NCI-H2081 treated with DMSO at 0.1 percent for 48 hours (cell line): ENCODE results near the gene PRR5.
"Not testable (repeated sequence)": the region's sequence is repeated elsewhere in the genome, so short reads cannot be mapped to it uniquely, and the experiment has no call there.

ENCODE experiments used
- DNase-seq: peaks from one replicate; lab custom pipeline; 2025; lab: John Stamatoyannopoulos, UW

Gene PRR5

GRCh38 chr22:44735518-44736428 is 33.8 kb downstream of the PRR5 start:
- no peak for DNase-seq

DNA sequence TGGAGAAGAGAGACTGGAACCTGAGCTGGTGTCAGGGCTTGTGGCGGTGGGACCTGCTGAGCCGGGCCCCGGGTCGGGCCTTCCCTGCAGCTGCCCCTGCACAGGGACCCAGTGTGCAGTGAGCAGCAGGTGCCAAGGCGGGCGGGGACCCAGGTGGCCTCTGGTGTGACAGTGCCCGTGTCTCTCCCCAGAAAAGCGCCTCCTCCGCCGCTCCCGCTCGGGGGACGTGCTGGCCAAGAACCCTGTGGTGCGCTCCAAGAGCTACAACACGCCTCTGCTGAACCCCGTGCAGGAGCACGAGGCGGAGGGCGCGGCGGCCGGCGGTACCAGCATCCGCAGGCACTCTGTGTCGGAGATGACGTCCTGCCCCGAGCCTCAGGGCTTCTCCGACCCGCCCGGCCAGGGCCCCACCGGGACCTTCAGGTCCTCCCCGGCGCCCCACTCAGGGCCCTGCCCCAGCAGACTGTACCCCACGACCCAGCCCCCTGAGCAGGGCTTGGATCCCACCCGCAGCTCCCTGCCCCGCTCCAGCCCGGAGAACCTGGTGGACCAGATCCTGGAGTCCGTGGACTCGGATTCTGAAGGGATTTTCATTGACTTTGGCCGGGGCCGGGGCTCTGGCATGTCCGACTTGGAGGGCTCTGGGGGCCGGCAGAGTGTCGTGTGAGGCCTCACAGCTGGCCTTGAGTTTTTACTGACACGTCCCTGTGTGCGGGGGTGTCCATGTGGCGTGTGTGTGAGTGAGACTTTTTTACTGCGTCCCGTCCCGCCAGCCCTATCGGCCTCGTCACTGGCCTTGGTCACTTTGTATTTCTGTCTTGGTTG is 34.8 kb downstream of the PRR5 start:
- DNase-seq = no peak

- DNase-seq = no peak
Measured at GRCh38 chr22:44737406-44738346, 35.7 kb downstream of the PRR5 start.

GRCh38 chr22:44738347-44738715 is 36.3 kb downstream of the PRR5 start:
- DNase-seq = no peak

DNA sequence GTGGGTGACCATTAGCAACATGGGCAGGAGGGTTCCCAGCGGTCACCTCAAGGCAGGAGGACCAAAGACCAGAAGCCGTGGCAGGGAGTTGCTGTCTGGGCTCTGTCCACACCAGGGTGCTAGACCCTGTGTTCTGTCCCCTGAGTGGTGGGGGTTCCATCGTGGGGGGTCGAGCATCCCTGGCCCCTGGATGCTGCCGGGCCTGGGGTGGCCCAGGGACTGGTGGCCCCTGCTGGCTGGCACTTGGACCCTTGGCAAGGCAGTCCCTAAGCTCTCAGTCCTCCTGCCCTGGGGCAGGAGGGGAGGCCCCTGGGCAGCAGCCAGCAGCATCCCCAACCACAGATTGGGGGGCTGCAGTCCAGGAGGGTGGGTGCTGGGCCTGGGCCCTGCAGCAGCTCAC is 37.0 kb downstream of the PRR5 start:
- no peak for DNase-seq

GRCh38 chr22:44739666-44740065 is 37.7 kb downstream of the PRR5 start:
- DNase-seq = not testable (repeated sequence)

- no peak for DNase-seq
Measured at GRCh38 chr22:44740307-44740706, 38.3 kb downstream of the PRR5 start.

DNA sequence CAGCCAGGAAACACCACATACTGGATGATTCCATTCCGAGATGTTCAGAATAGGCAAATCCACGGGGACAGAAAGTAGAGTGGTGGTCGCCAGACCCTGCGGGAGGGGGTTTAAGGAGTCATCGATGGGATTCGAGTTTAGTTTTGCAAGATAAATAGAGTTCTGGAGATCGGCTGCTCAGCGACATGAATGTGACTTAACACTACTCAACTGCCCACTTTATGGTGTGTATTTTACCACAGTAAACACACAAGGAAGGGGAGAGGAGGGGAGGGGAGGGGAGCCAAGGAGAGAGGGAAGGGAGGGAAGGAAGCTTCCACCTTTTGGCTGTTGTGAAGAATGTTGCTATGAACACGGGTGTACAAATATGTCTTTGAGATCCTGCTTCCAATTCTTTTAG is 39.9 kb downstream of the PRR5 start:
- DNase-seq = no peak

GRCh38 chr22:44743247-44743646 is 41.2 kb downstream of the PRR5 start:
- DNase-seq = no peak

- no peak for DNase-seq
Measured at GRCh38 chr22:44743804-44744211, 41.8 kb downstream of the PRR5 start.

GRCh38 chr22:44745853-44746789 is 44.1 kb downstream of the PRR5 start:
- DNase-seq = no peak

GRCh38 chr22:44747784-44748127 is 45.8 kb downstream of the PRR5 start:
- DNase-seq = not testable (repeated sequence)

DNA sequence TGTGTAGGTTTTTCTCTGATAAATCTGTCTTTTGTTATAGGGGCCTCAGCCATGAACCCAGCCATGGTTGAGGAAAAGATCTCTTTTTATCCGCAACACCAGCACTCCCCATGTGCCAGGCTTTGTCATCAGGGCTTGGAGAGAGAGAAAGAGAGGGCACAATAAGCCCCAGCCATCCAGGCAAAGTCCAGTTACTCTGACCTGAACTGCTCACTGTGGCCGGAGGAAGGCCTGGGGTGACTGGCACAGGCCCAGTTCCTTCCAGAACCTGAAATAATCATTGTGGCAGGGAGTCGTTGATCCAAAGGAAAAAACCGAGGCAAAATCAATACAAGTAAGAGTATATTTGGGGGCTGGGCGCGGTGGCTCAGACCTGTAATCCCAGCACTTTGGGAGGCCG is 46.5 kb downstream of the PRR5 start:
- DNase-seq = no peak

DNA sequence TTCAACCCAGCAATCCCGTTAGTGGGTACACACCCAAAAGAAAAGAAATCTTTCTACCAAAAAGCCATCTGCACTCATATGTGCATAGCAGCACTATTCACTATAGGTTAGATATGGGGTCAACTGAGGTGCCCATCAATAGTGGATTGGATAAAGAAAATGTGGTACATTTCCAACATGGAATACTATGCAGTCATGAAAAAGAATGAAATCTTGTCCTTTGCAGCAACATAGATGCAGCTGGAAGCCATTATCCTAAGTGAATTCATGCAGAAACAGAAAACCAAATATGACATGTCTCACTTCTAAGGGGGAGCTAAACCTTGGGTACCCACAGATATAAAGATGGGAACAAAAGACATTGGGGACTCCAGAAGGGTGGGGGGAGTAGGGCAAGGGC is 48.5 kb downstream of the PRR5 start:
- DNase-seq = no peak

DNA sequence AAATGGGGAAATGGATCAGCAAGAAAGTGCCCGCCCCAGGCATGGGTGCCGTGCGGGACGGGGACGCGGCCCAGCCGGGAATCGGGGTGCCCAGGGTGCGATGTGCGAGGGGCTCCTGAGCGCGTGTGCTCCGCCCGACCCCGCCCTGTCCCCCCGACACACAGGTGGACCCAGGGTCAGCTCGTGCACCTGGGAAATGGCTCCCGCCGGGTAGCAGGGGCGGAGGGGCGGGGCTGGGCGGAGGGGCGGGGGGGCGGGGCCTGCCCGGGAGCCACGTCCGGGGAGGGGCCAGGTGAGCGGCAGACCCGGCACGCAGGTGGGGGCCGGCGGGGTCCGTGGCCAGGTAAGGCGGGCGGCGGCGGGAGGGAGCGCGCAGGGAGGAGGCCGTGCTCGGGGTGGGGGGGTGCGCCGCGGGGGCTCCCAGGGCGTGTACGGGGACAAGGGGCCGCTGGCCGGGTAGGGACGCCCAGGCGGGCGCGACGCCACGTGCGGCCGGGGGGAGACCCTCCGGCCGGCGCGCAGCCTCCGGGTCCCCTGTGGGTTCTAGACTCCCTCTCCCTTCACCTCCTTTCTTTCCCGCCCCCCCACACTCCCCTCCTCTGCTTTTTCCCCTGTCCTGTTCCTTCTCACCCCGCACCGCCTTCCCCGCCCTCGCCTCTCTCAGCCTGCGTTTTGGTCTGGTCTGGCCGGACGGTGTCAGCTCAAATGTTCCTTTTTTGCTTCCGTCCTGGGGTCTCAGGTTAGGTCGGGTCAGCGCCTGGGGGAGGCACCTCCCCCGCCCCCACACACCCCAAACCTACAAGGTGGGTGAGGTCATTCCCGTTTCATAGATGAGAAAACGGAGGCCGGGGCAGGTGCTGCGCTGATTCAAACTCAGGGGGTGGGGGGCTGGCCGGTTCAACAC is 50.5 kb downstream of the PRR5 start, which contains the start of gene ARHGAP8:
Gene ARHGAP8 (plus strand): TSS at position 291 of the 904 bp plus-strand sequence. CDS start 33,953 bp downstream, outside the sequence.
- DNase-seq = no peak

DNA sequence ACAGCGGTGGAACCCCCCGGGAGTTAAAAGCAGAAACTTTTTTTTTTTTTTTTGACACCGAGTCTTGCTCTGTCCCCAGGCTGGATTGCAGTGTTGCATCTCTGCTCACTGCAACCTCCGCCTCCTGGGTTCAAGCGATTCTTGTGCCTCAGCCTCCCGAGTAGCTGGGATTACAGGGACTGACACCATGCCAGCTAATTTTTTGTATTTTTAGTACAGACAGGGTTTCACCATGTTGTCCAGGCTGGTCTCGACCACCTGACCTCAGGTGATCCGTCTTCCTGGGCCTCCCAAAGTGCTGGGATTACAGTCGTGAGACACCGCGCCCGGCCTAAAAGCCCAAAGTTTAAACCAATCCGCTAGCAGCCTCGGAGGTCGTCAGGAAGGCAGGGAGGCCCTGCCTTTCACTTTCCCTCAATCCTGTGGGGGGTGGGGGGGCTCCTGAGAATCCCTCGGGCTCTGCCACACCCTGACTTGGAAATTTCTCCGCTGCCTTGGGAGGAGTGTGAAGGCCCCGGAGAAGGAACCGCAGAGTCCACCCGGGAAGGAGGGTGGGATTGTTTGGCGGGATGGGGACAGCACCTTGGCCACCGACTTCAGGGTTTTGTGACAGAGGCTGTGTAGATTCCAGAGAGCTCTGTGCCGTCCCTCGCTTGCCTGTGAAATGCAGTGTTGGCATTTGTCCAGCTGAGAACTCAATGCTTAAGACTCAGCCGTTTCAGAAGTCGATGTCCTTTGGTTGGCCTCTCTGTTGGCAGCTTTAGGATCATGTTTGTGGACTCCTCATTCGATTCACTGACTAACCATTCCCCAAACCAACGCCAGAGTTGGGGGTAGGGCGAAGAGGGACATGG is 51.4 kb downstream of the PRR5 start:
- no peak for DNase-seq

DNA sequence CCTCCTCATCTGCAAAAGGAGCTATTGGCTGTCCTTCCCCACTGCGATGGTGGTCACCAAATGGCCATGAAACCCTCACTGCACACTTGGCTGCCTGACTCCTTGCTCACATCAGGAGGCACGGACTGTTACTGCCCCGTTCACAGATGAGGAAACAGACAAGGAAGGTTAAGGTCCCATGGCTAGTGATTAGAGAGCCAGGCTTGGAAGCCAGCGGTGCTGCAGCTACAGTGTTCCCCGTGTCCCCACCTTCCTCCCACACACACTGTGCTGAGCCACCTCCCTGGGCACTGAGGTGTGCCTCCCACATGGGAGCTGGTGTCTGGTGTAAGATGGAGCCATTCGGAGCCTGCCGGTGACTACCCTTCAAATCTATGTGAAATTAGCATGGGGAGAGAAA is 53.0 kb downstream of the PRR5 start:
- DNase-seq = no peak

DNA sequence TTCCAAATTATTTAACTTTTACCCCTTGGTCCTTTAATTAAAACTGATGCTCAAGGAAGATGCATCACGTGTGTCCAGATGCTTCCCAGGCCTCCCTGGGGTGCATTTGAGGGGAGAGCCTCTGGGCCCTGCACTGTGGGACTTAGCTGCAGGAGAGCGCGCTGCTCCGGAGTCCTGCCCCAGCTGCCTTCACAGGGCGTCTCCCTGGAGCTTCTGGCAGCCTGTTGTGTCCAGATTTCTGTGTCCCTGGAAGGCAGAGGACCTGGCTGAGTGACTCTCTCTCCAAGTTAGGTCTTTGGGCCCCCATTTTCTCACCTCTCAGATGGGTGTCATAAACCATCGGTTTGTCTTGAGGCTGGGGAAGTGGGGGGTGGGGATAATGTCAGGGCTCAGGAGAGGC is 53.4 kb downstream of the PRR5 start:
- no peak for DNase-seq

DNA sequence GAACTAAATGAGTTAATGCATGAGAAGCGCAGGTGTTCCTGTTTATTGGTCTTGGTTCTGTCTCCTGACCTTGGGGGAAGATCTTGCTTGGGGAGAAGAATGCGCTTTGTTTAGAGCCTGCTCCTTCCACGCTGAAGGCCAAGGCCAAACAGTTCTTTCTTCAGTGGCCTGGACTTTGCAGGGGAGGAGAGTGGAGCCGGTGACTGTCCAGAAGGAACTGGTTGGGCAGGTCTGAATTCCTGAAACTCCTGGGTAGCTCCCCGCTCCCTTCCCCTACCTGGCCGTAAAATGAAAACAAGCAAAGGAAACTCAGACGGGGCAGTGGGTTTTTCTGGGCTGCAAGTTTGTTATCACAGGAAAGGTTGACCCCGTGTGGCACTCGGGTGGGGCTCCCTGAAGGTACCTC is 54.0 kb downstream of the PRR5 start:
- DNase-seq = no peak
